H9 (cell line): ENCODE measurements around the gene TSPAN32. TPM values are rescaled to one million over a fixed set of nuclear protein-coding genes. Genes with fewer than 3 reads are reported as not detected.

Source experiments
- DNase-seq: peaks from one replicate; pipeline ENCODE4 v3.0.0-alpha.2; 2017
- H2AFZ ChIP-seq: one replicate; pipeline ENCODE4 v1.6.1; 2013; ENCODE audit warnings: mild to moderate bottlenecking, low read length, control low read depth, moderate library complexity
- H2AK5ac ChIP-seq: 2 replicates; pipeline ENCODE4 v1.6.1; 2013; ENCODE audit warnings: low read length, control low read depth, mixed read lengths; ENCODE audit not compliant: insufficient read length
- H2BK120ac ChIP-seq: one replicate; pipeline ENCODE4 v1.6.1; 2013; ENCODE audit warnings: low read depth, mild to moderate bottlenecking, low read length, control low read depth, inconsistent platforms; ENCODE audit not compliant: poor library complexity, severe bottlenecking
- H2BK12ac ChIP-seq: 2 replicates; pipeline ENCODE4 v1.6.1; 2013; ENCODE audit warnings: low read length, control low read depth, mixed read lengths, low read depth; ENCODE audit not compliant: insufficient read length
- H2BK15ac ChIP-seq: 2 replicates; pipeline ENCODE4 v1.6.1; 2013; ENCODE audit warnings: low read depth, low read length, control low read depth
- H2BK20ac ChIP-seq: one replicate; pipeline ENCODE4 v1.6.1; 2013; ENCODE audit warnings: low read depth, mild to moderate bottlenecking, low read length, control low read depth, inconsistent platforms; ENCODE audit not compliant: poor library complexity, severe bottlenecking
- H2BK5ac ChIP-seq: 2 replicates; pipeline ENCODE4 v1.6.1; 2013; ENCODE audit warnings: low read length, control low read depth, mixed read lengths; ENCODE audit not compliant: insufficient read length
- H3K14ac ChIP-seq: 2 replicates; pipeline ENCODE4 v1.6.1; 2013; ENCODE audit warnings: low read length, control low read depth; ENCODE audit not compliant: insufficient read depth
- H3K18ac ChIP-seq: 2 replicates; pipeline ENCODE4 v1.6.1; 2013; ENCODE audit warnings: low read depth, mild to moderate bottlenecking, mixed read lengths, low read length, control low read depth; ENCODE audit not compliant: insufficient read length
- H3K23ac ChIP-seq: 2 replicates; pipeline ENCODE4 v1.6.1; 2013; ENCODE audit warnings: low read length, control low read depth, mixed read lengths, low read depth; ENCODE audit not compliant: insufficient read length
- H3K23me2 ChIP-seq: 2 replicates; pipeline ENCODE4 v1.6.1; 2013; ENCODE audit warnings: low read depth, mild to moderate bottlenecking, mixed read lengths, low read length, control low read depth; ENCODE audit not compliant: insufficient read length, poor library complexity, severe bottlenecking
- H3K27ac ChIP-seq: 2 replicates; pipeline ENCODE4 v1.5.1; 2013; ENCODE audit warnings: low read length, control low read depth, mixed read lengths, low read depth; ENCODE audit not compliant: insufficient read length
- H3K27me3 ChIP-seq: 2 replicates; pipeline ENCODE4 v1.6.1; 2013; ENCODE audit warnings: low read length, control low read depth, inconsistent platforms; ENCODE audit not compliant: insufficient read depth
- H3K4ac ChIP-seq: 2 replicates; pipeline ENCODE4 v1.6.1; 2013; ENCODE audit warnings: low read depth, mild to moderate bottlenecking, control low read depth, inconsistent platforms, low read length, moderate library complexity
- H3K4me1 ChIP-seq: 2 replicates; pipeline ENCODE4 v1.6.1; 2013; ENCODE audit warnings: low read length, control low read depth, inconsistent platforms; ENCODE audit not compliant: insufficient read depth
- H3K4me2 ChIP-seq: 2 replicates; pipeline ENCODE4 v1.6.1; 2013; ENCODE audit warnings: low read length, control low read depth, mixed read lengths; ENCODE audit not compliant: insufficient read length, insufficient read depth
- H3K56ac ChIP-seq: 2 replicates; pipeline ENCODE4 v1.6.1; 2013; ENCODE audit warnings: low read depth, mild to moderate bottlenecking, mixed read lengths, low read length, control low read depth; ENCODE audit not compliant: insufficient read length
- H3K79me1 ChIP-seq: 2 replicates; pipeline ENCODE4 v1.6.1; 2013; ENCODE audit warnings: low read depth, mild to moderate bottlenecking, moderate library complexity, low read length, control low read depth, inconsistent platforms; ENCODE audit not compliant: insufficient read depth, poor library complexity, severe bottlenecking
- H3K79me2 ChIP-seq: 2 replicates; pipeline ENCODE4 v1.6.1; 2013; ENCODE audit warnings: low read length, control low read depth, inconsistent platforms; ENCODE audit not compliant: insufficient read depth
- H3K9ac ChIP-seq: 2 replicates; pipeline ENCODE4 v1.6.1; 2013; ENCODE audit warnings: low read length, control low read depth, mixed read lengths; ENCODE audit not compliant: insufficient read length; ENCODE audit errors: extremely low read depth
- H3K9me3 ChIP-seq: one replicate; pipeline ENCODE4 v1.6.1; 2013; ENCODE audit warnings: low read depth, low read length, inconsistent platforms; ENCODE audit not compliant: control insufficient read depth
- H3T11ph ChIP-seq: one replicate; pipeline ENCODE4 v1.6.1; 2013; ENCODE audit warnings: mild to moderate bottlenecking, low read length, control low read depth, inconsistent platforms
- H4K20me1 ChIP-seq: one replicate; pipeline ENCODE4 v1.6.1; 2013; ENCODE audit not compliant: control insufficient read depth, insufficient read length, insufficient read depth
- H4K5ac ChIP-seq: 2 replicates; pipeline ENCODE4 v1.6.1; 2013; ENCODE audit warnings: low read depth, mild to moderate bottlenecking, mixed read lengths, low read length, control low read depth; ENCODE audit not compliant: insufficient read length
- H4K8ac ChIP-seq: replicated peaks from 2 replicates; pipeline ENCODE4 v1.6.1; 2013; ENCODE audit warnings: low read length, control low read depth, mixed read lengths, low read depth; ENCODE audit not compliant: insufficient read length
- H4K91ac ChIP-seq: 2 replicates; pipeline ENCODE4 v1.6.1; 2013; ENCODE audit warnings: low read depth, mild to moderate bottlenecking, moderate library complexity, mixed read lengths, low read length, control low read depth; ENCODE audit not compliant: insufficient read length
- H3K27ac Mint-ChIP-seq, 3 experiments: 2 replicates in 2 of 3; 3 replicates in 1 of 3; pipeline ENCODE4 v1.8.0; 2020 to 2021; ENCODE audit warnings: mixed read lengths in 3 of 3, mild to moderate bottlenecking in 1 of 3, moderate library complexity in 1 of 3
- H3K27me3 Mint-ChIP-seq: 2 replicates; pipeline ENCODE4 v1.8.0; 2021; ENCODE audit warnings: low read depth, mild to moderate bottlenecking, moderate library complexity, mixed read lengths
- H3K36me3 Mint-ChIP-seq, 3 experiments: 2 replicates in 2 of 3; 3 replicates in 1 of 3; pipeline ENCODE4 v1.8.0; 2020 to 2021; ENCODE audit warnings: low read depth in 3 of 3, mixed read lengths in 3 of 3; ENCODE audit not compliant: insufficient read depth in 1 of 3
- H3K4me1 Mint-ChIP-seq, 2 experiments: 2 replicates each; pipeline ENCODE4 v1.8.0; 2020; ENCODE audit warnings: mixed read lengths in 2 of 2
- H3K4me3 Mint-ChIP-seq, 2 experiments: 2 replicates in 1 of 2; 3 replicates in 1 of 2; pipeline ENCODE4 v1.8.0; 2020 to 2021; ENCODE audit warnings: mild to moderate bottlenecking in 2 of 2, mixed read lengths in 2 of 2, moderate library complexity in 1 of 2
- H3K9me3 Mint-ChIP-seq, 2 experiments: 2 replicates in 1 of 2; 3 replicates in 1 of 2; pipeline ENCODE4 v1.8.0; 2020; ENCODE audit warnings: mild to moderate bottlenecking in 2 of 2, mixed read lengths in 2 of 2, moderate library complexity in 1 of 2
- CTCF ChIP-seq: fragments of 200-600 bp; sonication (generic); conservative IDR thresholded peaks from 3 replicates; pipeline ENCODE4 v1.8.0; 2021; ENCODE audit warnings: antibody characterized with exemption, mild to moderate bottlenecking
- WGBS: extraction: QIAGEN DNeasy Blood & Tissue Kit; methylation state at CpG from one replicate; pipeline ENCODE4 v1.1.7; 2013; ENCODE audit warnings: missing lambda C conversion rate, low lambda C conversion rate, mixed read lengths; ENCODE audit not compliant: insufficient read length; ENCODE audit errors: extremely low coverage; 5-methylcytosine and 5-hydroxymethylcytosine counted together
- total RNA-seq: library from RNA; stranded (reverse); gene quantifications from 2 replicates; pipeline ENCODE4 v1.2.1, GENCODE V29; 2021

TSPAN32 gene
- total RNA-seq, 1 experiment from 2014 or later = not detected

DNA sequence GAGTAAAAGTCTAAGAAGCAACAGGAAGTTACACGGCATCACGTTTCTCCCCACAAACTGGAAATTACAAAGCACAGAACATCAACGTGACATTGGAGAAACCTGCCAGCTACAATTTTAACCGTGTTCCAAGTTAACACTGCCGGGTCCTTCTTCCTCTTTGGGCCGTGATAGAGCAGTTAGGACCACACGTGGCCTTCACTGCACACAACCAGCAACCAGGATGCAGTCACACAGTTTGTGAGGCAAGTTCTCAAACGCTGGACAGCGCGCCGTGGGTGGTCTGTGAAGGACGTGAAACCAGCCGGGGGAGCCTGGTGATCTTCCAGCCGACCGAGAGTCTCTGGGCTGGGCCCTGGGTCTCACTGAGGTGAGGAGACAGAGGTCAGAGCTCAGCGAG is 14.7 kb upstream of the TSPAN32 start:
- no peak overlapping the region for H2BK15ac ChIP-seq
- DNase-seq = peak; percentile 22
- H3K27ac Mint-ChIP-seq = no peak overlapping the region; a peak in 1 of 7 replicates
- no peak for TF ChIP-seq CTCF
- no peak overlapping the region for H3K4ac ChIP-seq
- no peak overlapping the region for H3K27ac ChIP-seq
- no peak overlapping the region for H4K8ac ChIP-seq
- no peak overlapping the region for H2BK12ac ChIP-seq
- no peak overlapping the region for H3K14ac ChIP-seq
- H3K18ac ChIP-seq = no peak overlapping the region
- no CpG with 5 or more reads among the region's 16 CpGs for WGBS
- H2BK5ac ChIP-seq = no peak overlapping the region
- H3K36me3 Mint-ChIP-seq = no peaks in the 10 kb centered on the region
- no peak overlapping the region for H2AK5ac ChIP-seq
- H3K79me1 ChIP-seq = no peaks in the 10 kb centered on the region
- no peak overlapping the region for H3K9ac ChIP-seq
- H3K23me2 ChIP-seq = no peaks in the 10 kb centered on the region
- H4K91ac ChIP-seq = no peak overlapping the region
- H3K4me2 ChIP-seq = no peak overlapping the region
- no peaks in the 10 kb centered on the region; the same call in 1 of the 2 replicates for H3K27me3 ChIP-seq
- H4K5ac ChIP-seq = no peak overlapping the region
- H3K9me3 ChIP-seq = no peaks in the 10 kb centered on the region
- H2AFZ ChIP-seq = no peak overlapping the region
- H3K27me3 Mint-ChIP-seq = peaks cover 81% of the 10 kb centered on the region
- no peaks in the 10 kb centered on the region for H3K79me2 ChIP-seq
- H3K4me1 ChIP-seq = no peaks in the 10 kb centered on the region
- no peak overlapping the region for H2BK20ac ChIP-seq
- H3K23ac ChIP-seq = no peak overlapping the region
- no peaks in the 10 kb centered on the region for H4K20me1 ChIP-seq
- no peak overlapping the region for H3K56ac ChIP-seq
- no peak overlapping the region for H2BK120ac ChIP-seq
- no peak overlapping the region for H3T11ph ChIP-seq
- H3K4me3 Mint-ChIP-seq = no peak overlapping the region
- H3K9me3 Mint-ChIP-seq = no peaks in the 10 kb centered on the region; a peak in 1 of 5 replicates
- H3K4me1 Mint-ChIP-seq = peaks cover 0 to 10% of the 10 kb centered on the region in 2 experiments; a peak in 3 of 4 replicates
